ENCODE measurements around the gene ATP8A2.
"Not testable (repeated sequence)": the region's sequence is repeated elsewhere in the genome, so short reads cannot be mapped to it uniquely, and the experiment has no call there.

Gene ATP8A2

DNA sequence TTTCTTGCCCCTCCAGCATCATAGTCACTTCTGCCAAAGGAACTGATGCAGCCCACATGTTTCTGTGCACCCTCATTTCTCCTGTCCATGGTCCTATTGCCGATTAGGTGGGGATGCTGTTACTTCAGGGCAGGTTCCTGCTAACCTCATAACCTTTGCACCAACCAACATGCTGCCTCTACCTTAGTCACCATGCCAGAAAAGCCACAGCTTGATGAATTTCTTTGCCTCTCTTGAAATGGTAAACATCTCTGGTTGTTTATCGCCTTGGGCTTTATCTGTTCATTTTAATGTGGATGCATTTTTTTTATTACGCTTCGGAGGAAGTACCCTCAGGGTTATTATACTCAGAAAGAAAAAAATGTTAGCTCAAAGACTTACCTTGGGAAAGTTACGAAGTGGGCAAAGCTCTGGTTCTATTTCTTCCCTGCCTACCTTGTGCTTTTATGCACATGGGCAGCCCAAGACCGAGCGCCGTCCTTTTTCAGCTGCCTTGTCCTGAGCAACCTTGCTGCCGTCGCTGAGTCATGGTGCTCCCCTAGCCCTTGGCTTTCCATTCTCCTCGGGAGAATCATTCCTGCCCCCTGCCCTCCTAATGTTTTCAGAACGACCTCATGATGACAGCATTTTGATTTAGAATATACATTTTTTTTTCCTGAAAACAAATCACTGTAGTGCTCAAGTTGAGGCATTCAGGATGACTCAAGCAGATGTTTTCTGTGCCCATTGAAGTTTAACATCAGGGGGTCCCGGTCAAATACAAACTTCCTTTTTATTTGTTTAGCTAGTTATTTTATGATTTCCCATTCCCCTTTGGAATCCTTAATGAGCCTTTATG is 400.1 kb downstream of the ATP8A2 start:
- DNase-seq = peak; percentile 79

DNA sequence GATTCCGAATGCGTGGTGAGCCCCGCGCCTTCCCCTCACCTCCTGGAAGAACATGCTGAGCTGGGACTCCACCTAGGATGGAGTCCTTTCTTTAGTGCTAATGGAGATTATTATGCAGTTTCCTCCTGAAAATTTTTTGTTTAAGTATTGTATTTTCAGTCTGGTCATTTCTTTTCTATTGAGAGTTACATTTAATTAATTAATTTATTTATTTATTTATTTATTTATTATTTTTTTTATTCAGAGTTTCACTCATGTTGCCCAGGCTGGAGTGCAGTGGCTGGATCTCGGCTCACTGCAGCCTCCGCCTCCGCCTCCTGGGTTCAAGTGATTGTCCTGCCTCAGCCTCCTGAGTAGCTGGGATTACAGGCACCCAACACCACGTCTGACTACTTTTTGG is 400.8 kb downstream of the ATP8A2 start:
- DNase-seq = not testable (repeated sequence)

DNA sequence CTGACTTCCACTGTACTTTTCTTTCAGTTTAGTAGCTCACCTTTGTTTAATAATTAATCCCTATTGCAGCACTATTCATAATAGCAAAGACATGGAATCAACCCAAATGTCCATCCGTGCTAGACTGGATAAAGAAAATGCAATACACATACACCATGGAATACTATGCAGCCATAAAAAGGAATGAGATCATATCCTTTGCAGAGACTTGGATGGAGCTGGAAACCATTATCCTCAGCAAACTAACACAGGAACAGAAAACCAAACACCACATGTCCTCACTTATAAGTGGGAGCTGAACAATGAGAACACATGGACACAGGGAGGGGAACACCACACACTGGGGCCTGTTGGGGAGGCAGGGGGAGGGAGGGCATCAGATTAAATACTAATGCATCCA is 402.3 kb downstream of the ATP8A2 start:
- DNase-seq = not testable (repeated sequence)

DNA sequence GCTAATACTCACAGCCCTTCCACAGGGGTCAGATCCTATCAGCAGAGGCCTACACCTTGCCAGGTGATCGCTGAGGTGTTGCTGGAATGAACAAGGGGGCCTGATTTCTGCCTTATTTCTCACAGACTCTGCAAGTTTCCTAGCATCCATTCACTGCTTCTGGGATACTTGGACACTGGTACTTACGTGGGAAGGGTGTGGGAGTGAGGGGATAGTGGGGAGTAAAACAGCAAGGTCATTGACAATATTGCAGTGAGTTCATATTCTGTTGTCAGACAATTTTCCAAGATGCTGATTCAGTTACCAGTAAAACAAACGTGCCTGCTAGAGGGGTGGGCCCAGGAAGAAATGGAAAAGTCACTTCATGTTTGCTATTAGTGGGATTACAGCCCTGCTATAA is 403.5 kb downstream of the ATP8A2 start:
- DNase-seq = no peak

DNA sequence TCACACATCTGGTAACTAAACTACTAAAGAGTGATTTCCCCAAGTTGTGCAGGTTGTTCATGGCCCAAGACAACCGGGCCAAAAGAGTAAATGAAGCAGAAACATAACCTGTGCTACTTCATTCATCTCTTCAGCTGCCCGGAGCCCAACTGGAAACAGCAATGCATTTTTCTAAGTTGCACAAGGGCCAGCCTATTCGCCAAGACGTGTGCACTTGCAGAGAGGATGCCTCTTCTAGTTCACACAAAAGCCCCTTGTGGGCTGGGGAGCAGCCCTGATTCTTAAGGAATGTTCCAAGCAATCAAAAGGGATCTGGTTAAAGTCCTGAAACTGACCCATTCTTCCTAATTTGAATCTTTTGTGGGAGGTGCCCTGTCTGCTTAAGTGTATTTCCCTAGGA is 404.2 kb downstream of the ATP8A2 start:
- no peak for DNase-seq

DNA sequence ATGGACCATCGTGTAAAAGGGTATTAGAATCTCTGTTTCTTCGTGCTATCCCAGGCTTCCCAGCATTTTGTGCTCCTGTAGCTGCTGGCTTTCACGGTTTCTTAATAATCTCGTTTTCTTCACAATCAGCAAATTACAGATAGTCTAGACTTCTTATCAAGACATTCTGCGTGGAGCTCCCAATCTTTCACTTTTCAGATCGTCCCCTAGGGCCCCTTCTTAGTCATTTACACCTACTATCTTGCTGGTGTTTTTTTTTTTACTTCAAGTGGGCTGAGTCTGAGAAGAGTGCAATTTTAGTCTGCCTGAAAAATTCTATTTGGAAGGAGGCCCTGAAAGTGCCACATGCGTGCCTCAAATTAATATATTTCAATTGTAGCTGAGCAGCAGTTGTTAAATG is 404.9 kb downstream of the ATP8A2 start:
- no peak for DNase-seq

DNA sequence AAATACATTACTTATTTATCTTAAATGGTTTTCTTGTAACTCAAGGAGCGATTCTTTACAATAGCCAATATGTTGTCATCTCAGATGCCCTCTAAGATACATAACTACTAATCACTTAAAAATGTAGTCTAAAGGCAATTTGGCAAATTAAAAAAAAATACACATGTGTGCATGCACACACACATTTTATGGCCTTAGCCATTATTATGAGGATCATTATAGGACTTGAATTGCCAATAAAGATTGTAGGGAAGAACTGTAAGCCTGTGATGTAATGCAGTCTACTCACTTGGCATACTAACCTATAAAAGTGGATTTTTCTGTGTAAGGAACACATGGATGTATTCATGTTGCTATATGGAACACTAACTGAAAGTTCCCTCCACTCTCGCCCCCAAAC is 405.7 kb downstream of the ATP8A2 start:
- DNase-seq = no peak

DNA sequence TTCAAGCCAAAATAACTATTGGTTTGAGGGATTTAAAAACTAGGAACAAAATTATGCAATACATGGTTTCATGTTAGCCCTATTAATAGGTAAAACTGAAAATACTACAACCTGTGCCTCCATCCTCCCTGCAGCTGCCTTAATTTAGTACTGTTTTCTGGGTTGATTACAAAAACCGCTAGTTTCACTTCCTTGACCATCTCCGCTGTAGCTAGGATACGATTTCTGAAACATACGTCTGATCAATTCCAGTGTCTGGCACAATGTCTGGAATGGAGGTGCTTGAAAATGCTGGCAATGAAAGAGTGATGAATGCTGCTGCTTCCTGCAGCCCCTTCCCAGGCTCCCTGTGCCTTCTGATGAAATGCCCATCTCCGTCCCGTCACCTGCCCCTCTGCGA is 406.6 kb downstream of the ATP8A2 start:
- no peak for DNase-seq

DNA sequence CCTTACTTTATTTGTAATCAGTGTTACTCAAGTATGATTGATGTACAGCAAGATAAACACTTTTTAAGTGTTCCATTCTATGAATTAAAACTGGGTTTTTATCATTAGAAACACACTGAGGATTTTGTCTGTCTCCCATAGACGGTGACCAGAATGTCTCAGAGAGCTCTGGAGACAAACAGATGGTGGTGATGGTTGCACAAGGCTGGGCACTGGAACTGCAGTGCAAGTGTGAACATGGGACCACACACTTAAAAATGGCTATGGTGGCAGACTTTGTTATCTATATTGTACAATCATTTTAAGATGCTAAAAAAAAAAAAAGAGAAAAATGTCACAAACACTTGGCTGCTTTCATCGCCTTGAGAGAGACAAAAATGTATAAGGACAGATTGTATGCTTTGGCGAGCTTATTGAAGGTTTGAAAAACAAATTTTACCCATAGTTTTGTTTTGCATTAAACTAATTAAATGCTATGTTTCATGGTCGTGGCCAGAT is 407.1 kb downstream of the ATP8A2 start:
- no peak for DNase-seq

DNA sequence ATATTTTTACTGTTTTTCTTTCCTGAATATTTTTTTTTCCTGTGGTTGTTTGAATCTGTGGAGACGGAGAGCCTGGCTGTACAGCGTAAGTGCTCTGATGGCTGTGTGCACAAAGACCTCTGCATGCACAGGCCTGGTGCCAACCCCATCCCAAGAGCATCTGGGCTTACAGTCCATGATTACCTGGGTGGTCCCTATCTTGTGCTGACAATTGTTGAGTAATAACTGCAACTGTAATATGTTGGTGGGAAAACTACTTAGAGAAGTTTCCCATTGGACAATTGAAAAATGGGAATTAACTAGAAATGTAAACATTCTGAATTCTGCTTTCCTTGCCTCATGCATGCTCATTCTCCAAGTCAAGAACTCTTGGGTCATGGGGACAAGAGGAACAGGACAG is 411.3 kb downstream of the ATP8A2 start:
- DNase-seq = no peak

DNA sequence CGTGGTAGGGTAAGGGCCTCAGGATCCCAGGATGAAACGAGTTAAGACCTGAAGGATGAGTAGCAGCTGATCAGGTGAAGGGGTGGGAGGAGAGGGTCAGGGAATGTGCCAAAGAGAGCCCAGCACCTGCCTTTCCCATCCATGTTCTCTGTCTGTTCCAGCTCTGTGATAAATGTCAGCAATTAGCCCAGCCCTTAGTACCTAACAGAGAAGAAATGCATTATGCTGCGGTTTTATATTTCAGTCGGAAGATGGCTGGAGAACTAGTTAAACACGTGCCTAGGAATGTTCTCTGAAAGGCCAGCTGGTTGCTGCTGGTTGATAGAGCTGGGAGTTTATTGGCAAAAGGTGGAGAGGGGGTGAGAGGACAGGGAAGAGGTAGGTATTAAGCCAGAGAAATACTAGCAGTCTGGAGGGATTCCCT is 411.8 kb downstream of the ATP8A2 start:
- no peak for DNase-seq

DNA sequence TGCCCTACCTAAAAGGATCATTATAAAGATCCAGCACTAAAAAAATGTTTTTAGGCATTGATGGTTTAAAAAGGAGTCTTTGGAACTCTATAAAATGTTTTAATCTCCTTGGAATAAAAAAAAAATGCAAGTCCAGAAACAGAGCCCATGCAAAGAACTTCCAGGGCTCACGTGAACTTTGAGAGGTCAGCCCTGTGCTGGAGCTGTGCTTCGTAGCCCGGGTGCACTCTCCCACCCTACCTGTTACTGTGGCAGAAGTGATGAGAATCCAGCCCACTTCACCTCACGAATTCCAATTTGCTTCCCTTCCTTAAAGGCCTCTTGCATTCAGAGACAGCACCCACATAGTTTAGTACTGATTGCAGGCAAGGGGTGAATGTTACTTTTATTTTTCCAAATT is 412.3 kb downstream of the ATP8A2 start:
- no peak for DNase-seq

DNA sequence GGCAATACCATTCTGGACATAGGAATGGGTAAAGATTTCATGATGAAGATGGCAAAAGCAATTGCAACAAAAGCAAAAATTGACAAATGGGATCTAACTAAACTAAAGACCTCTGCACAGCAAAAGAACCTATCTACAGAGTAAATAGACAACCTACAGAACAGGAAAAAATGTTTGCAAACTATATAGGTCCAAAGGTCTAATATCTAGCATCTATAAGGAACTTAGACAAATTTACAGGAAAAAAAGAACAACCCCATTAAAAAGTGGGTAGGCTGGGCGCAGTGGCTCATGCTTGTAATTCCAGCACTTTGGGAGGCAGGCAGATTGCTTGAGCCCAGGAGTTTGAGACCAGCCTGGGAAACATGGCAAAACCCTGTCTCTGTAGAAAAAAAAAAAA is 418.4 kb downstream of the ATP8A2 start:
- not testable (repeated sequence) for DNase-seq

DNA sequence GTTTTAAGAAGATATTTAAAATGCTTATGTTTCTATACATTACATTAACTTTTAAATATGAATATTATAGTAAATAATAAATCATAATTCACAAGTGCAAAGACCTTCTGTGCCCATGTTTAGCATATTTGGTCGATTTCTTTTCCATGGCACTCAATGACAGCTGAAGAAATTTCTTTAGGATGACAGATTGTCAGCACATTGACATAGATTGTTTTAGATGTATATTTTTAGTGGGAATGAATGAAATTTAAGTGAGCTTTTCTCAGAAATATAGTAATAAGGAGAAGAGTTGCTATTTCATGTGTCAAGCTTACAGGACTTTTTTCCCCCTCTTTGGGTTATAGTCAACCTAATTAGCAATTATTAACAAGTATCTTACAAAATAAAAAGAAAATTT is 423.5 kb downstream of the ATP8A2 start:
- DNase-seq = no peak

DNA sequence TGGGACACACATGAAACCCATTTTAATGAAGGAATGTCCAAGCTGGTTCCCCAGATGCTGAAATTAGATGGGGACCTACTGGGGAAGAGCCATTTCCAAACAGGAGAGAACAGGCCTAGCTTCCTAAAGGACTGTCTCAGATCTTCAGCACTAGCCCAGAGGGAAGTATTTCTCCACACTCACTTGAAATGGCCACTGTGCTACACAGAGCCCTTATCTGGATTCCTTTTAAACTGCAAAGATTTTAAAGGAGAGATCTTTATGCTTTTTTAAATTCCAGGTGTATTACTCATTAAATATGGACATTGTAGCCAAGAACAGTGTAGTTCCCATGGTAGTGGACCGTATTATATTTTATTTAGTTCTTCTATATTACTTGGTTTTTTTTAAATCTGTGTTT is 424.7 kb downstream of the ATP8A2 start:
- no peak for DNase-seq

DNA sequence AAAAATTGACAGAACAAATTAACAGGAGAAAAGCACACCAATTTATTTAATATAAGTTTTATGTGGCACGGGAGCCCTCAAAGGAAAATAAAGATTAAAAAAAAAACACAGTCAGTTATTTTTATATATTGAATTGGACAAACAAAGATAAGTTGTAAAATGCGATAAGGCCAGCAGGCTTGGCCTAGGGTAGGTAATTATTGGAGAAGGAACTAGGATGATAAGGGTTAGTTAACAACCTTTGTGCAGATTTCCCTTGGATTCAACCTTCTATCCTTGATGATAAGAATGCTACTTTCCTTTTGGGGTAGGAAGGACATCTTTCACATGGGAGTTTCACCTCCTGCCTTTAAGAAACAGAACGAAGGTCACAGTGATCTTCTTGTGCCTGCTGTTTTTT is 427.2 kb downstream of the ATP8A2 start:
- no peak for DNase-seq

DNA sequence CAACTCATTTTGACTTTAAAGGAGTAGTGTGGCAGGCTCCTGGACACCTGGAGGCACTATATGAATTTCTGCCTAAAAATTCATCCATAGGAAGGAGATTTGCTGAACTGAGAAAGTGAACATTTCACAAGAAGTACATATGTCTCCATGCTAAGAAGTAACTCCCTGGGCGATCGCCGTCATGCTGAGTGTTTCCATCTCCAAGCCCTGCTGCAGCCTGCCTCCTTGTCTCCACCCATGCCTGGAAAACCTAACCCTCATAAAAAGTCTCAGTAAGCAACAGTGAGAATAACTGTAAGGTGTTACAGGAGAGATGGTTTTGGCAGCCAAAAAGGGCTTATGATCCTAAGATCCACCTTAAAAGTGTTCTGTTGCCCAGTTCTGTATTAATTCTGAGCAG is 428.7 kb downstream of the ATP8A2 start:
- DNase-seq = no peak

DNA sequence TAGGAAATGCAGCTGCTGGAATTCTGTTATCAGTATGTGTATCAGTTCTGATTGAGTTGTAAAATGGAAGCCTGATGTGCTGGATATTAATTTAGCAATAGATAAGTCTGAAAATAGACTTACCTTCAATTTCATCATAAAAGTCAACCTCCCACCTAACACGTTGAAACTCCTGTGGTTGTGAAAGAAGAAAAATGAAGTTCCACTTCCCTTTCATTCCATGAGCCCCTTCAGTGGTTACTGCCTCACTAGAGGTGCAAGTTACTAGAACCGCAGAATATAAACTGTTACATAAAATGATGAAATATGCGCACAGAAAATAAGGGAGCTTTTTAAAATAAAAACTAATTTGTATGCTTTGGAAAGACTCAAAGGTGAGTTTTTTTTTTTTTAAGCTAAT is 430.8 kb downstream of the ATP8A2 start:
- no peak for DNase-seq

DNA sequence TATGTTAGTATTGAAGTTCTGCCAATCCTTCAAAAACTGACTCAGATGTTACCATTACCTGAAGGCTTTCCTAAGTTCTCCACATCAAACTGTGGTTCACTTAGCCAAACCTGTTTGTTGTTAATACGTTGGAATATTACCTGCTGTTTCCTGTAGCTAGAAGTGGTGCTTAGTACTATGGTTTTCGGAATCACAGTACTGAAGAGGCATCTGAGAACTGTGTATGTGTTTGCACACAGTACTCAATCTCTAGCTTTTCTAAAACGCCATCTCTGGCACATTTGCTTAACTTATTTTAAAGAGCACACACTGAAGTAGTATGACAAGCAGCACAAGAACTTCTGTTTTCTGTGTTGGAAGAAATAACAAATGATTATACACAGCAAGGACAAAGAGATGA is 431.9 kb downstream of the ATP8A2 start:
- no peak for DNase-seq

DNA sequence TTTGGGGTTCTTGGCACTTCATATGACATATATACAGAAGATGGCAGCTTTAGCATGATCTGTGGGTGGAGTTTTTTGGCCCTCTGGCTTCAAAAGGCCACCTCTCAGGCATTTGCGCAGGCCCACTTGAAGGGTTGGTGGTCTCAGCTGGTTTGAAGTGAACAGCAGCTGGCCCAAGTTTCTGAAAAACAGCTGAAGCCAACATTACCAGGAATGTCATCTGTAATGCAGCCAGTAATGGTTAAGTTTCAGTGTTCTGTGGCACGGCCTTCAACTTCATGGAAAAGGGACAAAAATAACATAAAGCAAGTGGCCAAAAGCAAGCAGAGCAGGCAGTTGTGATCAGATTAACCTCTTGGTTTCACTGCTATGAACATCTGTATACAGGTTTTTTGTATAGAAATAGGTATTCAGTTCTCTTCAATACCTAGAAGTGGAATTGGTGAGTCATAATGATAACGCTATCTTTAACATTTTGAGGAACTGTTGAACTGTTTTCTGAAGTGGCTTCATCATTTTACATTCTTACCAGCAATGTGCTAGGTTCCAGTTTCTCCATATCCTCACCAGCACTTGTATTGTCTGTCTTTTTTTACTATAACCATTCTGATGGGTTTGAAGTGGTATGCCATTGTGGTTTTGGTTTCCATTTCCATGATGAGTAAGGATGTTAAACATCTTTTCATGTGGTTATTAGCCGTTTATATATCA is 434.6 kb downstream of the ATP8A2 start:
- peak; percentile 28 for DNase-seq

DNA sequence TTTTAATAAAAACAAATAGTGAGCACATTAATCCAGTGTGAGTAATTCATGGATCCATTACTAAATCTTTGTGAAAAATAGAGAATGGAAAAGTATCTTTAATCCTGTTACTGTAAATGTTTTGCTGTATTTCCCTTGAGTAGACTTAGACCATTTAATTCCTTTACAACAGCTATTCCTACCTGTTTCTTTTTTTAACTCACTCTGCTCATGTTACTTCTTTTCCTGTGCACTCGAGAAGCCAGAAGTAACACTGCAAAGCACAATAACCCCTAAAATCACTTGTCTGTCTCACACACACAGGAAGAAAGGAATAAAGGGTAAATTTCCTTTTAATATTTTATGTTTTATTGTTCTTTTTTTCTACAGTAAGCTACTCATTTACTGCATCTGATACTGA is 435.8 kb downstream of the ATP8A2 start:
- DNase-seq = no peak

DNA sequence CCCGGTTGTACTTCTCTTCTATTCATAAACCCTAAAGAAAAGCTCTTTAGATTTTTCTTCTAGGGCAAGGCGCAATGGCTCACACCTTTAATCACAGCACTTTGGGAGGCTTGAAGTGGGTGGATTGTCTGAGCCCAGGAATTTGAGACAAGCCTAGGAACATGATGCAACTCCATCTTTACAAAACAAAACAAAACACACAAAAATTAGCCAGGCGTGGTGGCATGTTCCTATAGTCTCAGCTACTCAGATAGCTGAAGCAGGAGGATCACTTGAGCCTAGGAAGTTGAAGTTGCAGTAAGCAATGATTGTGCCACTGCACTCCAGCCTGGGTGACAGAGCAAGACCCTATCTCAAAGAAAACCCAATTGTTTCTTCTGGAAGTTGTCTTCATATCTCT is 439.7 kb downstream of the ATP8A2 start:
- DNase-seq = no peak

DNA sequence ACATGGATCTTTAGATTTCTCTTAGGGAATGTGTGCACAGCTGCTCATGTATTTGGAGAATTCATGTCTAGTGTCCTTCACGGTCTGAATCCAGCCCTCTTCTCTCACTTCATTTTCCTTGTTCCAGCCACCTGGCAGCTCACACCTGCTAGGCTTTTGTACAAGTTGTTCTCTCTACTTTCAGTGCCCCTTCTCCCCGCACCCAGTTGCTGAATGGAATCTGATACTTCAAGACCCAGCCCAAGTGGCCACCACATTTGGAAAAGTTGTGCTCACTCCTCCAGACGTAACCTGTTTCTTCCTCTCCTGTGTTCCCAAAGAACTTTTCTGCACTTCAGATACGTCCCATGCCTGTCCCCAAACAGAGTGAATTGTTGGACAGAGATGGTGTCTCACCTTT is 444.5 kb downstream of the ATP8A2 start:
- DNase-seq = no peak
